HepG2 (cell line): ENCODE data around the gene GDPD1. TPM values are rescaled to one million over a fixed set of nuclear protein-coding genes. Genes with fewer than 3 reads are reported as not detected.

ENCODE experiments used
- CREB1 ChIP-seq, 2 experiments: fragments of 450-650 bp in 1 of 2; IDR thresholded peaks; 2 replicates each; pipeline ENCODE4 v1.6.1; 2016 to 2017; ENCODE audit warnings: control low read depth in 1 of 2, mild to moderate bottlenecking in 1 of 2, missing compliant biosample characterization in 1 of 2, missing genetic modification characterization in 1 of 2
- GLI4 ChIP-seq: sonication (generic); formaldehyde crosslinking; IDR thresholded peaks from 2 replicates; pipeline ENCODE4 v1.5.1; 2020; ENCODE audit warnings: missing genetic modification reagents, mild to moderate bottlenecking, moderate library complexity, borderline replicate concordance
- HDAC2 ChIP-seq: sonication (generic); formaldehyde crosslinking; IDR thresholded peaks from 2 replicates; pipeline ENCODE4 v1.4.0; 2020; ENCODE audit warnings: missing genetic modification reagents
- HOXA3 ChIP-seq: sonication (generic); formaldehyde crosslinking; IDR thresholded peaks from 2 replicates; pipeline ENCODE4 v1.5.0; 2020; ENCODE audit warnings: missing genetic modification reagents
- IRX3 ChIP-seq: sonication (generic); formaldehyde crosslinking; IDR thresholded peaks from 2 replicates; pipeline ENCODE4 v1.8.1; 2023; ENCODE audit warnings: mild to moderate bottlenecking, low read depth, missing genetic modification reagents, borderline replicate concordance
- KAT8 ChIP-seq: IDR thresholded peaks from 2 replicates; pipeline ENCODE4 v1.6.1; 2016; ENCODE audit warnings: missing genetic modification reagents, missing compliant biosample characterization
- NCOA5 ChIP-seq: sonication (generic); formaldehyde crosslinking; IDR thresholded peaks from 2 replicates; pipeline ENCODE4 v1.4.0; 2020; ENCODE audit warnings: missing genetic modification reagents
- NR2F6 ChIP-seq, 2 experiments: IDR thresholded peaks; 2 replicates each; pipeline ENCODE4 v1.6.1; 2016; ENCODE audit warnings: antibody characterized with exemption in 1 of 2, mild to moderate bottlenecking in 1 of 2
- TOE1 ChIP-seq: sonication (generic); formaldehyde crosslinking; IDR thresholded peaks from 2 replicates; pipeline ENCODE4 v1.4.0; 2020; ENCODE audit warnings: mild to moderate bottlenecking, missing genetic modification reagents
- ZNF224 ChIP-seq: sonication (generic); formaldehyde crosslinking; IDR thresholded peaks from 2 replicates; pipeline ENCODE4 v1.5.0; 2020; ENCODE audit warnings: mild to moderate bottlenecking, missing genetic modification reagents
- ZNF33B ChIP-seq: sonication (generic); formaldehyde crosslinking; IDR thresholded peaks from 2 replicates; pipeline ENCODE4 v1.5.1; 2020; ENCODE audit warnings: mild to moderate bottlenecking, missing genetic modification reagents
- ZNF598 ChIP-seq: sonication (generic); formaldehyde crosslinking; IDR thresholded peaks from 2 replicates; pipeline ENCODE4 v1.5.1; 2020; ENCODE audit warnings: mild to moderate bottlenecking, missing genetic modification reagents, borderline replicate concordance
- ZNF879 ChIP-seq: sonication (generic); formaldehyde crosslinking; IDR thresholded peaks from 2 replicates; pipeline ENCODE4 v1.8.1; 2023; ENCODE audit warnings: missing genetic modification reagents
- polyA plus RNA-seq, 8 experiments: library from polyadenylated mRNA; depleted of rRNA in 3 of 8; stranded (reverse) in 7 of 8; unstranded in 1 of 8; fragments of >200 nt; fragmentation: Illumina TruSeq in 4 of 8; extraction: Trizol in 4 of 8; gene quantifications; 2 replicates each; pipeline versions ENCODE4 v1.2.1 to v1.2.3, GENCODE V29; 2011 to 2016; ENCODE audit warnings: low read depth in 4 of 8, missing spikeins in 1 of 8, mixed read lengths in 1 of 8; ENCODE audit not compliant: insufficient read depth in 1 of 8
- total RNA-seq, 5 experiments: library from RNA; depleted of rRNA; stranded (reverse); fragments of >200 nt; fragmentation: Illumina TruSeq; extraction: Trizol; gene quantifications; 2 replicates each; pipeline ENCODE4 v1.2.3, GENCODE V29; 2016; ENCODE audit warnings: low read depth in 1 of 5
- TF ChIP-seq, protein P1 (sequence below): sonication (generic); formaldehyde crosslinking; IDR thresholded peaks from 2 replicates; pipeline ENCODE4 v1.8.0; 2022; ENCODE audit warnings: missing genetic modification reagents, mild to moderate bottlenecking, borderline replicate concordance
- TF ChIP-seq, protein P2 (sequence below): sonication (generic); formaldehyde crosslinking; IDR thresholded peaks from 2 replicates; pipeline ENCODE4 v1.4.0; 2020; ENCODE audit warnings: missing genetic modification reagents, borderline replicate concordance
- TF ChIP-seq, protein P3 (sequence below): sonication (generic); formaldehyde crosslinking; IDR thresholded peaks from 2 replicates; pipeline ENCODE4 v1.4.0; 2020; ENCODE audit warnings: mild to moderate bottlenecking, missing genetic modification reagents
- TF ChIP-seq, protein P4 (sequence below): sonication (generic); formaldehyde crosslinking; IDR thresholded peaks from 2 replicates; pipeline ENCODE4 v1.5.0; 2020; ENCODE audit warnings: missing genetic modification reagents, mild to moderate bottlenecking, borderline replicate concordance
- TF ChIP-seq, protein P5 (sequence below): fragments of 450-650 bp; IDR thresholded peaks from 2 replicates; pipeline ENCODE4 v1.6.1; 2016

GDPD1 gene
- total and polyA plus RNA-seq, 2 of the 13 experiments (the other 11 are each of a cell fraction or from before 2014, with no cell fraction given): 6.0 to 7.7 TPM

DNA sequence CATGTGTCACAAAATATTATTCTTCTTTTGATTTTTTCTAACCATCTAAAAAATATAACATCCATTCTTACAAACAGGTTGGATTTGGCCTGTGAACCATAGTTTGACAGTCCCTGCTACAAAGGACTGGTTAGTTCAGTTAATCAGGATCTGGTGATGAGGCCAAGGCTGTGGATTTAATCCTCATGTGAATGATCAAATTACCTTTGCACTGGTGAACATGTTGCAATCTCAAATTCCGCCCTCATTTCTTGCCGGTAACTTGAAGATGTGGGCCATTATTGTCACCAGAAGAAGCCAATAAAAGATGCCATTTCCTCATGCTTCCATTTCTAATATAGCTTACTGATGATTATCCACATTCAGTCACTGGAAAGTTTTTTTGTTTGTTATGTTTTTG, 75.9 kb downstream of the GDPD1 start (continued):
- TF ChIP-seq ZNF33B (CRISPR knock-in tag): no peak
- TF ChIP-seq ZNF598 (CRISPR knock-in tag): no peak
- no peak for TF ChIP-seq ZNF879
- no peak for TF ChIP-seq KAT8
- TF ChIP-seq NCOA5 (CRISPR knock-in tag): no peak
- TF ChIP-seq, protein P1, sequence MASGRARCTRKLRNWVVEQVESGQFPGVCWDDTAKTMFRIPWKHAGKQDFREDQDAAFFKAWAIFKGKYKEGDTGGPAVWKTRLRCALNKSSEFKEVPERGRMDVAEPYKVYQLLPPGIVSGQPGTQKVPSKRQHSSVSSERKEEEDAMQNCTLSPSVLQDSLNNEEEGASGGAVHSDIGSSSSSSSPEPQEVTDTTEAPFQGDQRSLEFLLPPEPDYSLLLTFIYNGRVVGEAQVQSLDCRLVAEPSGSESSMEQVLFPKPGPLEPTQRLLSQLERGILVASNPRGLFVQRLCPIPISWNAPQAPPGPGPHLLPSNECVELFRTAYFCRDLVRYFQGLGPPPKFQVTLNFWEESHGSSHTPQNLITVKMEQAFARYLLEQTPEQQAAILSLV (CRISPR knock-in tag): no peak
- TF ChIP-seq, protein P2, sequence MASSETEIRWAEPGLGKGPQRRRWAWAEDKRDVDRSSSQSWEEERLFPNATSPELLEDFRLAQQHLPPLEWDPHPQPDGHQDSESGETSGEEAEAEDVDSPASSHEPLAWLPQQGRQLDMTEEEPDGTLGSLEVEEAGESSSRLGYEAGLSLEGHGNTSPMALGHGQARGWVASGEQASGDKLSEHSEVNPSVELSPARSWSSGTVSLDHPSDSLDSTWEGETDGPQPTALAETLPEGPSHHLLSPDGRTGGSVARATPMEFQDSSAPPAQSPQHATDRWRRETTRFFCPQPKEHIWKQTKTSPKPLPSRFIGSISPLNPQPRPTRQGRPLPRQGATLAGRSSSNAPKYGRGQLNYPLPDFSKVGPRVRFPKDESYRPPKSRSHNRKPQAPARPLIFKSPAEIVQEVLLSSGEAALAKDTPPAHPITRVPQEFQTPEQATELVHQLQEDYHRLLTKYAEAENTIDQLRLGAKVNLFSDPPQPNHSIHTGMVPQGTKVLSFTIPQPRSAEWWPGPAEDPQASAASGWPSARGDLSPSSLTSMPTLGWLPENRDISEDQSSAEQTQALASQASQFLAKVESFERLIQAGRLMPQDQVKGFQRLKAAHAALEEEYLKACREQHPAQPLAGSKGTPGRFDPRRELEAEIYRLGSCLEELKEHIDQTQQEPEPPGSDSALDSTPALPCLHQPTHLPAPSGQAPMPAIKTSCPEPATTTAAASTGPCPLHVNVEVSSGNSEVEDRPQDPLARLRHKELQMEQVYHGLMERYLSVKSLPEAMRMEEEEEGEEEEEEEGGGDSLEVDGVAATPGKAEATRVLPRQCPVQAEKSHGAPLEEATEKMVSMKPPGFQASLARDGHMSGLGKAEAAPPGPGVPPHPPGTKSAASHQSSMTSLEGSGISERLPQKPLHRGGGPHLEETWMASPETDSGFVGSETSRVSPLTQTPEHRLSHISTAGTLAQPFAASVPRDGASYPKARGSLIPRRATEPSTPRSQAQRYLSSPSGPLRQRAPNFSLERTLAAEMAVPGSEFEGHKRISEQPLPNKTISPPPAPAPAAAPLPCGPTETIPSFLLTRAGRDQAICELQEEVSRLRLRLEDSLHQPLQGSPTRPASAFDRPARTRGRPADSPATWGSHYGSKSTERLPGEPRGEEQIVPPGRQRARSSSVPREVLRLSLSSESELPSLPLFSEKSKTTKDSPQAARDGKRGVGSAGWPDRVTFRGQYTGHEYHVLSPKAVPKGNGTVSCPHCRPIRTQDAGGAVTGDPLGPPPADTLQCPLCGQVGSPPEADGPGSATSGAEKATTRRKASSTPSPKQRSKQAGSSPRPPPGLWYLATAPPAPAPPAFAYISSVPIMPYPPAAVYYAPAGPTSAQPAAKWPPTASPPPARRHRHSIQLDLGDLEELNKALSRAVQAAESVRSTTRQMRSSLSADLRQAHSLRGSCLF: no peak
- TF ChIP-seq TOE1: no peak
- TF ChIP-seq, protein P3, sequence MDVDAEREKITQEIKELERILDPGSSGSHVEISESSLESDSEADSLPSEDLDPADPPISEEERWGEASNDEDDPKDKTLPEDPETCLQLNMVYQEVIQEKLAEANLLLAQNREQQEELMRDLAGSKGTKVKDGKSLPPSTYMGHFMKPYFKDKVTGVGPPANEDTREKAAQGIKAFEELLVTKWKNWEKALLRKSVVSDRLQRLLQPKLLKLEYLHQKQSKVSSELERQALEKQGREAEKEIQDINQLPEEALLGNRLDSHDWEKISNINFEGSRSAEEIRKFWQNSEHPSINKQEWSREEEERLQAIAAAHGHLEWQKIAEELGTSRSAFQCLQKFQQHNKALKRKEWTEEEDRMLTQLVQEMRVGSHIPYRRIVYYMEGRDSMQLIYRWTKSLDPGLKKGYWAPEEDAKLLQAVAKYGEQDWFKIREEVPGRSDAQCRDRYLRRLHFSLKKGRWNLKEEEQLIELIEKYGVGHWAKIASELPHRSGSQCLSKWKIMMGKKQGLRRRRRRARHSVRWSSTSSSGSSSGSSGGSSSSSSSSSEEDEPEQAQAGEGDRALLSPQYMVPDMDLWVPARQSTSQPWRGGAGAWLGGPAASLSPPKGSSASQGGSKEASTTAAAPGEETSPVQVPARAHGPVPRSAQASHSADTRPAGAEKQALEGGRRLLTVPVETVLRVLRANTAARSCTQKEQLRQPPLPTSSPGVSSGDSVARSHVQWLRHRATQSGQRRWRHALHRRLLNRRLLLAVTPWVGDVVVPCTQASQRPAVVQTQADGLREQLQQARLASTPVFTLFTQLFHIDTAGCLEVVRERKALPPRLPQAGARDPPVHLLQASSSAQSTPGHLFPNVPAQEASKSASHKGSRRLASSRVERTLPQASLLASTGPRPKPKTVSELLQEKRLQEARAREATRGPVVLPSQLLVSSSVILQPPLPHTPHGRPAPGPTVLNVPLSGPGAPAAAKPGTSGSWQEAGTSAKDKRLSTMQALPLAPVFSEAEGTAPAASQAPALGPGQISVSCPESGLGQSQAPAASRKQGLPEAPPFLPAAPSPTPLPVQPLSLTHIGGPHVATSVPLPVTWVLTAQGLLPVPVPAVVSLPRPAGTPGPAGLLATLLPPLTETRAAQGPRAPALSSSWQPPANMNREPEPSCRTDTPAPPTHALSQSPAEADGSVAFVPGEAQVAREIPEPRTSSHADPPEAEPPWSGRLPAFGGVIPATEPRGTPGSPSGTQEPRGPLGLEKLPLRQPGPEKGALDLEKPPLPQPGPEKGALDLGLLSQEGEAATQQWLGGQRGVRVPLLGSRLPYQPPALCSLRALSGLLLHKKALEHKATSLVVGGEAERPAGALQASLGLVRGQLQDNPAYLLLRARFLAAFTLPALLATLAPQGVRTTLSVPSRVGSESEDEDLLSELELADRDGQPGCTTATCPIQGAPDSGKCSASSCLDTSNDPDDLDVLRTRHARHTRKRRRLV (CRISPR knock-in tag): no peak
- no peak for TF ChIP-seq HOXA3 (CRISPR knock-in tag)
- TF ChIP-seq, protein P4, sequence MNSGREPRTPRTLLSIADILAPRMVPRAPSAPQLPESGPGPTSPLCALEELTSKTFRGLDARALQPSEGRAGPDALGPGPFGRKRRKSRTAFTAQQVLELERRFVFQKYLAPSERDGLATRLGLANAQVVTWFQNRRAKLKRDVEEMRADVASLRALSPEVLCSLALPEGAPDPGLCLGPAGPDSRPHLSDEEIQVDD (CRISPR knock-in tag): no peak
- TF ChIP-seq CREB1 (IDR thresholded peaks at IDR 0.05): no peak
- no peak for TF ChIP-seq CREB1 (CRISPR knock-in tag; IDR thresholded peaks at IDR 0.05)
- TF ChIP-seq GLI4 (CRISPR knock-in tag): no peak
- TF ChIP-seq HDAC2 (CRISPR knock-in tag): no peak
- no peak for TF ChIP-seq IRX3 (CRISPR knock-in tag)
- no peak for TF ChIP-seq ZNF224 (CRISPR knock-in tag)
- TF ChIP-seq, protein P5, sequence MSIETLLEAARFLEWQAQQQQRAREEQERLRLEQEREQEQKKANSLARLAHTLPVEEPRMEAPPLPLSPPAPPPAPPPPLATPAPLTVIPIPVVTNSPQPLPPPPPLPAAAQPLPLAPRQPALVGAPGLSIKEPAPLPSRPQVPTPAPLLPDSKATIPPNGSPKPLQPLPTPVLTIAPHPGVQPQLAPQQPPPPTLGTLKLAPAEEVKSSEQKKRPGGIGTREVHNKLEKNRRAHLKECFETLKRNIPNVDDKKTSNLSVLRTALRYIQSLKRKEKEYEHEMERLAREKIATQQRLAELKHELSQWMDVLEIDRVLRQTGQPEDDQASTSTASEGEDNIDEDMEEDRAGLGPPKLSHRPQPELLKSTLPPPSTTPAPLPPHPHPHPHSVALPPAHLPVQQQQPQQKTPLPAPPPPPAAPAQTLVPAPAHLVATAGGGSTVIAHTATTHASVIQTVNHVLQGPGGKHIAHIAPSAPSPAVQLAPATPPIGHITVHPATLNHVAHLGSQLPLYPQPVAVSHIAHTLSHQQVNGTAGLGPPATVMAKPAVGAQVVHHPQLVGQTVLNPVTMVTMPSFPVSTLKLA: no peak
- TF ChIP-seq NR2F6 (IDR thresholded peaks at IDR 0.05): no peak
- TF ChIP-seq NR2F6 (CRISPR knock-in tag; IDR thresholded peaks at IDR 0.05): no peak
